H1 (cell line): ENCODE measurements around the gene SCFD1. TPM values are rescaled to one million over a fixed set of nuclear protein-coding genes. Genes with fewer than 3 reads are reported as not detected.

Source experiments
- CTCF ChIA-PET: fragments of 300-600 bp; sonication (Branson Sonifier 250); formaldehyde crosslinking; loops from one replicate; lab custom pipeline; 2021; ENCODE audit not compliant: partially characterized antibody; lab: Charles Lee
- POLR2A ChIA-PET: fragments of 300-600 bp; sonication (Branson Sonifier 250); formaldehyde crosslinking; loops from one replicate; lab custom pipeline; 2021; ENCODE audit warnings: inconsistent platforms; ENCODE audit not compliant: partially characterized antibody; lab: Charles Lee
- DNase-seq, 2 experiments: peaks; one replicate each; pipeline versions ENCODE4 v3.0.0 to v3.0.0-alpha.2; 2010 to 2022; ENCODE audit warnings: low spot score in 2 of 2, low read depth in 1 of 2, mixed read lengths in 1 of 2
- FAIRE-seq: peaks from 2 replicates; lab custom pipeline; 2011; peaks lifted over from hg19 to GRCh38; lab: Jason Lieb, UNC
- H2AFZ ChIP-seq: 2 replicates; pipeline ENCODE4 v1.8.1; 2012; ENCODE audit warnings: low read length, inconsistent platforms
- H2AK5ac ChIP-seq: 2 replicates; pipeline ENCODE4 v1.6.1; 2013; ENCODE audit warnings: low read depth, low read length
- H2BK120ac ChIP-seq: replicated peaks from 2 replicates; pipeline ENCODE3; 2013; ENCODE audit warnings: low read depth, low read length, inconsistent platforms
- H2BK12ac ChIP-seq: 2 replicates; pipeline ENCODE4 v1.6.1; 2013; ENCODE audit warnings: low read depth, low read length
- H2BK15ac ChIP-seq: 2 replicates; pipeline ENCODE4 v1.6.1; 2013; ENCODE audit warnings: low read length
- H2BK20ac ChIP-seq: 2 replicates; pipeline ENCODE4 v1.6.1; 2013; ENCODE audit warnings: low read length
- H2BK5ac ChIP-seq: 2 replicates; pipeline ENCODE4 v1.6.1; 2013; ENCODE audit warnings: low read depth, low read length
- H3K14ac ChIP-seq: 2 replicates; pipeline ENCODE4 v1.6.1; 2013; ENCODE audit warnings: inconsistent platforms; ENCODE audit not compliant: insufficient read length
- H3K18ac ChIP-seq: 2 replicates; pipeline ENCODE4 v1.6.1; 2013; ENCODE audit warnings: low read length; ENCODE audit errors: extremely low read depth
- H3K23ac ChIP-seq: 2 replicates; pipeline ENCODE4 v1.6.1; 2013; ENCODE audit warnings: inconsistent platforms; ENCODE audit not compliant: insufficient read length
- H3K23me2 ChIP-seq: 2 replicates; pipeline ENCODE4 v1.6.1; 2013; ENCODE audit warnings: low read depth, low read length
- H3K27ac ChIP-seq: 2 replicates; pipeline ENCODE4 v1.6.1; 2011; ENCODE audit warnings: low read depth, low read length, inconsistent platforms
- H3K27me3 ChIP-seq, 4 experiments: replicated peaks in 1 of 4; 1 replicate in 1 of 4; 2 replicates in 3 of 4; pipeline versions ENCODE4 v1.6.1 to v1.8.1; 2011 to 2013; ENCODE audit warnings: low read length in 3 of 4, mild to moderate bottlenecking in 3 of 4, inconsistent platforms in 2 of 4, mixed read lengths in 2 of 4, moderate library complexity in 1 of 4; ENCODE audit not compliant: control insufficient read depth in 3 of 4, insufficient read depth in 3 of 4; ENCODE audit errors: extremely low read depth in 1 of 4
- H3K36me3 ChIP-seq, 4 experiments: 2 replicates each; pipeline versions ENCODE4 v1.6.1 to v1.8.1; 2011 to 2013; ENCODE audit warnings: mild to moderate bottlenecking in 4 of 4, low read length in 3 of 4, moderate library complexity in 2 of 4, control low read depth in 1 of 4, inconsistent platforms in 1 of 4; ENCODE audit not compliant: insufficient read depth in 4 of 4, control insufficient read depth in 2 of 4
- H3K4ac ChIP-seq: replicated peaks from 2 replicates; pipeline ENCODE3; 2013; ENCODE audit warnings: low read length, low read depth, mixed read lengths, inconsistent platforms; ENCODE audit not compliant: insufficient read length
- H3K4me1 ChIP-seq, 4 experiments: replicated peaks in 1 of 4; 1 replicate in 1 of 4; 2 replicates in 3 of 4; pipeline versions ENCODE4 v1.6.1 to v1.8.1; 2011 to 2013; ENCODE audit warnings: low read length in 3 of 4, inconsistent platforms in 2 of 4, mixed read lengths in 1 of 4; ENCODE audit not compliant: insufficient read depth in 4 of 4, control insufficient read depth in 3 of 4
- H3K4me2 ChIP-seq, 2 experiments: 2 replicates each; pipeline versions ENCODE4 v1.6.1 to v1.8.1; 2011 to 2013; ENCODE audit warnings: low read depth in 2 of 2, low read length in 2 of 2, control low read depth in 1 of 2, inconsistent platforms in 1 of 2, mild to moderate bottlenecking in 1 of 2; ENCODE audit not compliant: insufficient read depth in 1 of 2
- H3K4me3 ChIP-seq, 4 experiments: fragments of 200-600, 300-600 bp in 1 of 4; sonication (generic), shearing (Covaris generic), sonication (Bioruptor Twin) in 1 of 4; 2 replicates each; pipeline versions ENCODE4 v1.5.1 to v1.8.1; 2011 to 2016; ENCODE audit warnings: low read length in 4 of 4, low read depth in 3 of 4, control low read depth in 2 of 4, inconsistent platforms in 2 of 4, mild to moderate bottlenecking in 2 of 4, mixed read lengths in 1 of 4, moderate library complexity in 1 of 4; ENCODE audit not compliant: insufficient read depth in 2 of 4; ENCODE audit errors: extremely low read depth in 1 of 4
- H3K56ac ChIP-seq: replicated peaks from 2 replicates; pipeline ENCODE3; 2013; ENCODE audit warnings: low read depth, mild to moderate bottlenecking, mixed read lengths, low read length, inconsistent platforms; ENCODE audit not compliant: insufficient read length
- H3K79me1 ChIP-seq: 2 replicates; pipeline ENCODE4 v1.6.1; 2013; ENCODE audit warnings: low read depth, low read length, control low read depth
- H3K79me2 ChIP-seq, 2 experiments: 2 replicates each; pipeline versions ENCODE4 v1.6.1 to v1.8.1; 2012 to 2013; ENCODE audit warnings: low read length in 2 of 2, mild to moderate bottlenecking in 2 of 2, inconsistent platforms in 1 of 2; ENCODE audit not compliant: insufficient read depth in 2 of 2, control insufficient read depth in 1 of 2
- H3K9ac ChIP-seq, 4 experiments: replicated peaks in 1 of 4; 1 replicate in 1 of 4; 2 replicates in 3 of 4; pipeline versions ENCODE4 v1.6.1 to v1.8.1; 2011 to 2013; ENCODE audit warnings: low read depth in 3 of 4, low read length in 3 of 4, control low read depth in 2 of 4, mild to moderate bottlenecking in 2 of 4, moderate library complexity in 2 of 4, inconsistent platforms in 1 of 4; ENCODE audit errors: extremely low read depth in 1 of 4
- H3K9me3 ChIP-seq, 2 experiments: 2 replicates each; pipeline versions ENCODE4 v1.6.1 to v1.8.1; 2012 to 2013; ENCODE audit warnings: mild to moderate bottlenecking in 2 of 2, moderate library complexity in 2 of 2, control low read depth in 1 of 2, inconsistent platforms in 1 of 2, low read depth in 1 of 2, low read length in 1 of 2, mixed read lengths in 1 of 2; ENCODE audit not compliant: insufficient read depth in 2 of 2
- H4K20me1 ChIP-seq, 2 experiments: replicated peaks in 1 of 2; 2 replicates each; pipeline versions ENCODE3 to v1.8.1; 2011 to 2013; ENCODE audit warnings: inconsistent platforms in 2 of 2, low read length in 2 of 2, mild to moderate bottlenecking in 1 of 2; ENCODE audit not compliant: insufficient read depth in 2 of 2, control insufficient read depth in 1 of 2
- H4K5ac ChIP-seq: 2 replicates; pipeline ENCODE4 v1.6.1; 2013; ENCODE audit warnings: low read length, low read depth, mixed read lengths, inconsistent platforms; ENCODE audit not compliant: insufficient read length
- H4K8ac ChIP-seq: 2 replicates; pipeline ENCODE4 v1.8.0; 2013; ENCODE audit warnings: mild to moderate bottlenecking, moderate library complexity, low read length, inconsistent platforms; ENCODE audit not compliant: insufficient read depth; ENCODE audit errors: extremely low read depth
- H4K91ac ChIP-seq: replicated peaks from 2 replicates; pipeline ENCODE3; 2013; ENCODE audit warnings: low read length, mixed read lengths, inconsistent platforms; ENCODE audit not compliant: insufficient read length
- CHD1 ChIP-seq: IDR thresholded peaks from 2 replicates; pipeline ENCODE4 v1.6.1; 2012; ENCODE audit warnings: low read depth, low read length, improper control_type of control experiment
- CHD2 ChIP-seq: IDR thresholded peaks from 2 replicates; pipeline ENCODE4 v1.6.1; 2012; ENCODE audit warnings: low read length, improper control_type of control experiment
- EP300 ChIP-seq, 2 experiments: IDR thresholded peaks; 1 replicate in 1 of 2; 2 replicates in 1 of 2; pipeline ENCODE4 v1.6.1; 2011 to 2012; ENCODE audit warnings: low read depth in 2 of 2, low read length in 2 of 2, mild to moderate bottlenecking in 2 of 2, borderline replicate concordance in 1 of 2, inconsistent platforms in 1 of 2, moderate library complexity in 1 of 2
- EZH2 ChIP-seq: fragments of 200-600 bp; sonication (generic); IDR thresholded peaks from 2 replicates; pipeline ENCODE4 v1.7.1; 2012; ENCODE audit warnings: low read depth, mild to moderate bottlenecking, moderate library complexity, low read length, inconsistent platforms; ENCODE audit not compliant: severe bottlenecking
- GTF2F1 ChIP-seq: IDR thresholded peaks from 2 replicates; pipeline ENCODE4 v1.6.1; 2012; ENCODE audit warnings: low read depth, low read length, improper control_type of control experiment, borderline replicate concordance
- NRF1 ChIP-seq: IDR thresholded peaks from 2 replicates; pipeline ENCODE4 v1.6.1; 2011; ENCODE audit warnings: mild to moderate bottlenecking, low read depth, low read length, improper control_type of control experiment
- PHF8 ChIP-seq: fragments of 200-600 bp; sonication (generic); conservative IDR thresholded peaks from 2 replicates; pipeline ENCODE4 v1.7.1; 2012; ENCODE audit warnings: low read depth, mild to moderate bottlenecking, inconsistent platforms, low read length, moderate library complexity
- RFX5 ChIP-seq: IDR thresholded peaks from 2 replicates; pipeline ENCODE4 v1.6.1; 2011; ENCODE audit warnings: low read depth, low read length, improper control_type of control experiment, borderline replicate concordance
- SAP30 ChIP-seq: fragments of 300-600 bp; sonication (generic); IDR thresholded peaks from 2 replicates; pipeline ENCODE4 v1.7.1; 2012; ENCODE audit warnings: low read length, moderate library complexity, mild to moderate bottlenecking, inconsistent platforms; ENCODE audit not compliant: insufficient read depth, insufficient replicate concordance
- SRF ChIP-seq: IDR thresholded peaks from 2 replicates; pipeline ENCODE4 v1.6.1; 2011; ENCODE audit warnings: mild to moderate bottlenecking, low read depth, low read length, moderate library complexity
- TAF7 ChIP-seq: optimal IDR thresholded peaks from 2 replicates; pipeline ENCODE3; 2011; ENCODE audit warnings: low read depth, mild to moderate bottlenecking, inconsistent platforms, low read length, moderate library complexity, borderline replicate concordance
- TBP ChIP-seq: IDR thresholded peaks from 2 replicates; pipeline ENCODE4 v1.6.1; 2011; ENCODE audit warnings: low read depth, low read length, improper control_type of control experiment
- WGBS, 2 experiments: shearing (Covaris generic) in 1 of 2; methylation state at CpG; one replicate each; pipeline versions ENCODE4 v1.1.6 to v1.1.7; 2013 to 2015; ENCODE audit warnings: low lambda C conversion rate in 2 of 2, mixed read lengths in 2 of 2, inconsistent platforms in 1 of 2, low coverage in 1 of 2, missing lambda C conversion rate in 1 of 2; ENCODE audit not compliant: insufficient replicate concordance in 2 of 2, insufficient coverage in 1 of 2, insufficient read length in 1 of 2; ENCODE audit errors: extremely low coverage in 1 of 2, missing lambda C conversion rate in 1 of 2; 5-methylcytosine and 5-hydroxymethylcytosine counted together
- polyA plus RNA-seq, 7 experiments: library from polyadenylated mRNA; depleted of rRNA in 3 of 7; stranded (reverse) in 5 of 7; unstranded in 2 of 7; fragments of >200 nt in 5 of 7; fragments of 200-250 nt in 2 of 7; gene quantifications; 1 replicate in 5 of 7; 2 replicates in 1 of 7; 4 replicates in 1 of 7; pipeline versions ENCODE4 v1.2.1 to v1.2.3, GENCODE V29; 2011 to 2013; ENCODE audit warnings: missing spikeins in 2 of 7, mixed read lengths in 2 of 7
- total RNA-seq: library from RNA; stranded (reverse); fragmentation: NEBNext Ultra II Directional; extraction: Animal tissue kit (Norgen Biotek cat#: 25700); gene quantifications from 2 replicates; pipeline ENCODE4 v1.2.1, GENCODE V29; 2021
- TF ChIP-seq, protein P1 (sequence below): IDR thresholded peaks from 2 replicates; pipeline ENCODE4 v1.6.1; 2012; ENCODE audit warnings: inconsistent platforms

Gene SCFD1
- total and polyA plus RNA-seq, 2 of the 8 experiments (the other 6 are each of a cell fraction or from before 2014, with no cell fraction given): 32.8 to 64.5 TPM

DNA sequence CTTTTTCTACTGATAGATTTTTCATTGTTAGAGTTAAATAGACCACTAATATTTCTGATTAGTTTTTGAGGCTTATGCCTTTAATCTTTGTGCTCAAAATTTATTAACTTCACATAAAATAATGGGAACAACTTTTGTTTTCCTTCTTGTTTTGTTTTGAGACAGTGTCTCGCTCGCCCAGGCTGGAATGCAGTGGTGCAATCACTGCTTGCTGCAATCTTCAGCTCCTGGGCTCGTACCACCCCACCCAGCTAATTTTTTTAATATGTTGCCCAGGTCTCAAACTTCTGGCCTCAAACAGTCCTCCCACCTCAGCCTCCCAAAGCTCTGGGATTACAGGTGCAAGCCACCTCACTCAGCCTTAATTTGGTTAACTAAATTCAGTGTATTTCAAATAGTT is 16.8 kb downstream of the SCFD1 start:
- H3K27me3 ChIP-seq: peaks cover 0 to 2% (median 0%) of the 10 kb centered on the region in 4 experiments; a peak in 1 of 7 replicates
- H3K23me2 ChIP-seq: no peaks in the 10 kb centered on the region
- H2BK20ac ChIP-seq: no peak overlapping the region
- H3K79me2 ChIP-seq: peaks cover 0 to 4% of the 10 kb centered on the region in 2 experiments; a peak in 1 of 4 replicates
- FAIRE-seq (no peak), DNase-seq (no peak)
- peaks cover 0 to 1% of the 10 kb centered on the region in 2 experiments; a peak in 1 of 4 replicates for H3K9me3 ChIP-seq
- H4K8ac ChIP-seq: no peak overlapping the region
- no peak overlapping the region for H2BK12ac ChIP-seq
- H4K91ac ChIP-seq: no peak overlapping the region
- no peak overlapping the region for H2AK5ac ChIP-seq
- H3K27ac ChIP-seq: no peak overlapping the region
- no peak overlapping the region for H3K9ac ChIP-seq
- no peak overlapping the region for H3K18ac ChIP-seq
- H3K4me3 ChIP-seq: no peak overlapping the region
- no peak overlapping the region for H3K56ac ChIP-seq
- CTCF ChIA-PET: interaction anchor here (0.8 kb wide), 1 partner anchor 18 kb away, joined by 3 read pairs; no protein-coding TSS in a partner anchor
- no peak overlapping the region for H3K23ac ChIP-seq
- 88% methylated on average over 3 of the region's 3 CpGs; no CpG with 5 or more reads in 1 of the 2 experiments for WGBS, 2 experiments
- no peak overlapping the region for H2BK120ac ChIP-seq
- no peak overlapping the region for H4K5ac ChIP-seq
- no peak overlapping the region for H3K4ac ChIP-seq
- no peak overlapping the region for H2BK15ac ChIP-seq
- H3K36me3 ChIP-seq: peaks cover 0 to 64% (median 17%) of the 10 kb centered on the region in 4 experiments; a peak in 6 of 8 replicates
- no peak overlapping the region for H3K14ac ChIP-seq
- H3K4me1 ChIP-seq: no peaks in the 10 kb centered on the region
- H3K4me2 ChIP-seq: no peak overlapping the region
- H4K20me1 ChIP-seq: peaks cover 0 to 3% of the 10 kb centered on the region in 2 experiments
- H2AFZ ChIP-seq: no peak overlapping the region
- no peak overlapping the region for H2BK5ac ChIP-seq
- H3K79me1 ChIP-seq: no peaks in the 10 kb centered on the region
- POLR2A ChIA-PET: interaction anchor here (2.1 kb wide), 1 partner anchor 17 kb away, joined by 7 read pairs; the partner anchor contains the start of gene SCFD1
- TF ChIP-seq PHF8 (no peak), RFX5 (no peak), SRF (no peak), CHD1 (no peak), SAP30 (no peak), NRF1 (no peak), EP300 (IDR thresholded peaks at IDR 0.05; ENCODE audit: borderline replicate concordance in 1 of 2, low read depth in 2 of 2, low read length in 2 of 2) (no peak), TAF7 (no peak), CHD2 (no peak), TBP (no peak), EZH2 (no peak), GTF2F1 (no peak)
- TF ChIP-seq, protein P1, sequence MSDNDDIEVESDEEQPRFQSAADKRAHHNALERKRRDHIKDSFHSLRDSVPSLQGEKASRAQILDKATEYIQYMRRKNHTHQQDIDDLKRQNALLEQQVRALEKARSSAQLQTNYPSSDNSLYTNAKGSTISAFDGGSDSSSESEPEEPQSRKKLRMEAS: no peak
